Choroid plexus epithelial cell (primary cell): ENCODE data around the gene LAMTOR3.
A peak's percentile ranks its signal among the peaks of the same experiment; 100 is the strongest.

ENCODE experiments used
- DNase-seq: peaks from one replicate; pipeline ENCODE4 v3.0.0-alpha.2; 2010; ENCODE audit warnings: low read depth
- H3K4me3 ChIP-seq: 2 replicates; pipeline ENCODE4 v1.5.1; 2011; ENCODE audit warnings: low read depth, mild to moderate bottlenecking, control low read depth, low read length, moderate library complexity
- TF ChIP-seq, protein P1 (sequence below): conservative IDR thresholded peaks from 2 replicates; pipeline ENCODE4 v1.5.1; 2011; ENCODE audit warnings: low read depth, mild to moderate bottlenecking, control low read depth, inconsistent platforms, low read length, moderate library complexity

Gene LAMTOR3

GRCh38 chr4:99886146-99886545 lies 8.1 kb downstream of the LAMTOR3 start:
- peak; percentile 63 for DNase-seq
- TF ChIP-seq, protein P1, sequence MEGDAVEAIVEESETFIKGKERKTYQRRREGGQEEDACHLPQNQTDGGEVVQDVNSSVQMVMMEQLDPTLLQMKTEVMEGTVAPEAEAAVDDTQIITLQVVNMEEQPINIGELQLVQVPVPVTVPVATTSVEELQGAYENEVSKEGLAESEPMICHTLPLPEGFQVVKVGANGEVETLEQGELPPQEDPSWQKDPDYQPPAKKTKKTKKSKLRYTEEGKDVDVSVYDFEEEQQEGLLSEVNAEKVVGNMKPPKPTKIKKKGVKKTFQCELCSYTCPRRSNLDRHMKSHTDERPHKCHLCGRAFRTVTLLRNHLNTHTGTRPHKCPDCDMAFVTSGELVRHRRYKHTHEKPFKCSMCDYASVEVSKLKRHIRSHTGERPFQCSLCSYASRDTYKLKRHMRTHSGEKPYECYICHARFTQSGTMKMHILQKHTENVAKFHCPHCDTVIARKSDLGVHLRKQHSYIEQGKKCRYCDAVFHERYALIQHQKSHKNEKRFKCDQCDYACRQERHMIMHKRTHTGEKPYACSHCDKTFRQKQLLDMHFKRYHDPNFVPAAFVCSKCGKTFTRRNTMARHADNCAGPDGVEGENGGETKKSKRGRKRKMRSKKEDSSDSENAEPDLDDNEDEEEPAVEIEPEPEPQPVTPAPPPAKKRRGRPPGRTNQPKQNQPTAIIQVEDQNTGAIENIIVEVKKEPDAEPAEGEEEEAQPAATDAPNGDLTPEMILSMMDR = no peak

GRCh38 chr4:99885687-99886086 lies 8.5 kb downstream of the LAMTOR3 start:
- TF ChIP-seq, protein P1 = no peak
- no peak for DNase-seq
- no peak overlapping the region for H3K4me3 ChIP-seq

More at GRCh38 chr4:99886146-99886545, 8.1 kb downstream of the LAMTOR3 start:
- H3K4me3 ChIP-seq = no peak overlapping the region

DNA sequence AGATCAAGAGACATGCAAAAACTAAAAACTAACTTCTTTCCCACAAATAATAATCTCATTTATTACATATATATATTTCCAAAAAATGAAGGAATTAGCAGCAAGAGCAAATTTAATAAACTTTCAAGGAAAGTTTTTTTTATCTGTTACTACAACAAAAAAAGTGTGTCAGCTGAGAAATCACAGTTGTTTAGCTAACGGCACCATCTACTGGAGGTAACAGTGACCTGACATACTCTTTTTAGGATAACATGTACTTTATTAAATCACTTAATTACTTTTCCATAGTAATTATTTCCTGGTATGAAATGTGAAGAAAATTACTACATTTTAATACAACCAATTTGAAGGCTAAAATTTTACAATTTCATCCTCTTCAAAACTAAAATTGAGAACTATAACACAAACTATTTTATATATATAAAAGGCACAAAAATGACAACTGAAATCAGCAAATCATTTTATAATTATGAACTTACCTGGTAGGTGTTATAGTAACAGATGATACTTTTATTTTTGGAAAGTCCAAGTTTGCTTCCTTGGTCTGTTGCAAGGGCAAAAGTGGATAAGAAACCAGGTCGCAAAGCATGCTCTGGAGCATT lies 9.1 kb downstream of the LAMTOR3 start:
- TF ChIP-seq, protein P1 = peak; percentile 58
- peak; percentile 69 for DNase-seq
- no peak overlapping the region for H3K4me3 ChIP-seq

DNA sequence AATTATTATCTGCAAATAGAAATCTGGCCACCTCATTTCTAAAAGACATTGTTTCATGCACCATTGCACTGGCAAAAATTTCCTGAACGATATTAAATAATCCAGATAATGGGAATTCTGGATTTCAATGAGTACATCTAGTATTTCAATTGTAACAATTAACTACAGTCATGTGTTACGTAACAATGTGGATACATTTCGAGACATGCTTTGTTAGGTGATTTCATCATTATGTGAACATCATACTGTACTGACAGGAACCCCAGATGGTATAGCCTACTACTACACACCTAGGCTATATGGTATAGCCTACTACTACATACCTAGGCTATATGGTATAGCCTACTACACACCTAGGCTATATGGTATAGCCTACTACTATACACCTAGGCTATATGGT lies 14.8 kb downstream of the LAMTOR3 start:
- TF ChIP-seq, protein P1 = no peak
- no peak for DNase-seq
- H3K4me3 ChIP-seq = no peak overlapping the region

- H3K4me3 ChIP-seq = no peak overlapping the region
- TF ChIP-seq, protein P1 = no peak
- no peak for DNase-seq
These were observed 15.6 kb downstream of the LAMTOR3 start for GRCh38 chr4:99878604-99879003.

DNA sequence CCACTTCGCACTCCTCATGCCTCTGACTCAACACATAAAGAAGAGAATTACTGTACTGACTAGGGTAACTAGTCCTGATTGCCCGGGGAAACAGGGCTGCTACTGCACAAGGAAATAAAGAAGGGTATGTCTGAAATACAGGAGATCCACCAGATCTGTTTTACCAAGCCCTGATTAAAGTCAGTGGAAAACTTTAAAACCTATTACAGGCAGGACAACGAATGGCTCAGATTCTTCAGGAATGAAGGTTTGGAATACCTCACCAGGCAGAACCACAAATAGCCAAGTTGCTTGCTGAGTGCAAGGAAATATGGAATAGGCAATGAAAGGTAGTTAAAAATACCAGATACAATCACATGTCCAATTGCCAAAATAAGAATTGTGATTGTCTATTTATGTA lies 17.3 kb downstream of the LAMTOR3 start:
- no peak overlapping the region for H3K4me3 ChIP-seq
- TF ChIP-seq, protein P1 = no peak
- no peak for DNase-seq

GRCh38 chr4:99875071-99875470 lies 19.2 kb downstream of the LAMTOR3 start:
- H3K4me3 ChIP-seq = no peak overlapping the region
- TF ChIP-seq, protein P1 = no peak
- no peak for DNase-seq
